ENCODE results near the gene PLTP. TPM values are rescaled to one million over a fixed set of nuclear protein-coding genes. Genes with fewer than 3 reads are reported as not detected.

The PLTP gene
- polyA plus RNA-seq, 10 donors: 15.6 to 58.5 (median 26.5) TPM

- no peak for DNase-seq
Measured at GRCh38 chr20:45848969-45849582, 62.9 kb downstream of the PLTP start.

Other genes with a start within 250 kb of the PLTP start
- gene WFDC11, start 241.9 kb downstream of the PLTP start, polyA plus RNA-seq (ENCODE audit: insufficient read length in 10 of 10): not detected
- gene WFDC13, start 210.1 kb downstream of the PLTP start, polyA plus RNA-seq (ENCODE audit: insufficient read length in 10 of 10): not detected
- not detected for gene WFDC10B, start 207.1 kb downstream of the PLTP start, polyA plus RNA-seq (ENCODE audit: insufficient read length in 10 of 10)
- not detected for gene SPINT4, start 189.8 kb downstream of the PLTP start, polyA plus RNA-seq (ENCODE audit: insufficient read length in 10 of 10)
- 1 to 10 TPM in 3 of 10 donors, under 1 TPM in 5, not detected in 2; 0.32 to 2.0 (median 0.76) TPM for gene WFDC3, start 120.3 kb downstream of the PLTP start, polyA plus RNA-seq (ENCODE audit: insufficient read length in 10 of 10)
- gene DNTTIP1, start 120.2 kb downstream of the PLTP start, polyA plus RNA-seq (ENCODE audit: insufficient read length in 10 of 10): 10 to 100 TPM; 33.4 to 61.4 (median 49.6) TPM
- gene UBE2C, start 99.5 kb downstream of the PLTP start, polyA plus RNA-seq (ENCODE audit: insufficient read length in 10 of 10): 10 to 100 TPM; 22.4 to 53.7 (median 32.7) TPM
- 1,000 to 10,000 TPM; 3,292 to 7,026 (median 6,344) TPM for gene TNNC2, start 84.8 kb downstream of the PLTP start, polyA plus RNA-seq (ENCODE audit: insufficient read length in 10 of 10)
- 10 to 100 TPM; 17.9 to 25.7 (median 19.4) TPM for gene SNX21, start 78.4 kb downstream of the PLTP start, polyA plus RNA-seq (ENCODE audit: insufficient read length in 10 of 10)
- gene ACOT8, start 54.8 kb downstream of the PLTP start, polyA plus RNA-seq (ENCODE audit: insufficient read length in 10 of 10): 10 to 100 TPM; 16.0 to 21.7 (median 19.5) TPM
- gene ZSWIM3, start 54.5 kb downstream of the PLTP start, polyA plus RNA-seq (ENCODE audit: insufficient read length in 10 of 10): 1 to 10 TPM; 3.3 to 3.9 (median 3.7) TPM
- gene ZSWIM1, start 30.9 kb downstream of the PLTP start, polyA plus RNA-seq (ENCODE audit: insufficient read length in 10 of 10): 10 to 100 TPM in 3 of 10 donors, 1 to 10 TPM in 7; 7.3 to 11.7 (median 9.0) TPM
- 1 to 10 TPM; 3.0 to 7.7 (median 4.5) TPM for gene SPATA25, start 24.5 kb downstream of the PLTP start, polyA plus RNA-seq (ENCODE audit: insufficient read length in 10 of 10)
- gene NEURL2, start 20.9 kb downstream of the PLTP start, polyA plus RNA-seq (ENCODE audit: insufficient read length in 10 of 10): 10 to 100 TPM in 7 of 10 donors, 1 to 10 TPM in 3; 8.4 to 15.4 (median 13.0) TPM
- 10 to 100 TPM; 53.0 to 77.9 (median 64.4) TPM for gene CTSA, start 20.8 kb downstream of the PLTP start, polyA plus RNA-seq (ENCODE audit: insufficient read length in 10 of 10)
- 10 to 100 TPM; 21.9 to 30.4 (median 24.5) TPM for gene PCIF1, start 22.5 kb upstream of the PLTP start, polyA plus RNA-seq (ENCODE audit: insufficient read length in 10 of 10)
- gene ZNF335, start 60.0 kb upstream of the PLTP start, polyA plus RNA-seq (ENCODE audit: insufficient read length in 10 of 10): 10 to 100 TPM in 2 of 10 donors, 1 to 10 TPM in 8; 7.9 to 12.0 (median 9.4) TPM
- gene MMP9, start 96.8 kb upstream of the PLTP start, polyA plus RNA-seq (ENCODE audit: insufficient read length in 10 of 10): 1 to 10 TPM in 3 of 10 donors, under 1 TPM in 6, not detected in 1; 0.16 to 5.9 (median 0.23) TPM
- 1 to 10 TPM in 3 of 10 donors, under 1 TPM in 7; 0.29 to 1.5 (median 0.81) TPM for gene SLC12A5, start 117.1 kb upstream of the PLTP start, polyA plus RNA-seq (ENCODE audit: insufficient read length in 10 of 10)
- gene NCOA5, start 177.8 kb upstream of the PLTP start, polyA plus RNA-seq (ENCODE audit: insufficient read length in 10 of 10): 10 to 100 TPM; 26.9 to 36.2 (median 30.3) TPM
- 1 to 10 TPM; 3.4 to 9.4 (median 6.8) TPM for gene CD40, start 206.2 kb upstream of the PLTP start, polyA plus RNA-seq (ENCODE audit: insufficient read length in 10 of 10)

Data from muscle of back (tissue), 11 donors.